CD14-positive monocyte (primary cell): ENCODE measurements around the gene KIF5C. TPM values are rescaled to one million over a fixed set of nuclear protein-coding genes. Genes with fewer than 3 reads are reported as not detected.

Experiments
- DNase-seq, 3 donors: peaks; one replicate each; pipeline ENCODE4 v3.0.0-alpha.2; 2011 to 2022
- H2AFZ ChIP-seq: 2 replicates; pipeline ENCODE4 v1.6.0; 2012; ENCODE audit warnings: mild to moderate bottlenecking, low read depth, low read length, inconsistent platforms; ENCODE audit not compliant: insufficient read depth, poor library complexity, severe bottlenecking
- H3K27ac ChIP-seq, 2 donors: 1 replicate in 1 of 2; 2 replicates in 1 of 2; pipeline ENCODE4 v1.5.1; 2012 to 2013; ENCODE audit warnings: low read length in 2 of 2, control low read depth in 1 of 2, inconsistent platforms in 1 of 2, low read depth in 1 of 2, mild to moderate bottlenecking in 1 of 2
- H3K27me3 ChIP-seq, 2 donors: one replicate each; pipeline versions ENCODE4 v1.6.0 to v1.6.1; 2011 to 2013; ENCODE audit warnings: low read length in 2 of 2; ENCODE audit not compliant: control insufficient read depth in 2 of 2, insufficient read depth in 2 of 2
- H3K36me3 ChIP-seq, 2 donors: replicated peaks in 1 of 2; 1 replicate in 1 of 2; 2 replicates in 1 of 2; pipeline versions ENCODE4 v1.5.1 to v1.6.1; 2012 to 2013; ENCODE audit warnings: low read length in 2 of 2, control low read depth in 1 of 2, inconsistent platforms in 1 of 2, mild to moderate bottlenecking in 1 of 2; ENCODE audit not compliant: insufficient read depth in 2 of 2, control insufficient read depth in 1 of 2
- H3K4me1 ChIP-seq, 2 donors: 1 replicate in 1 of 2; 2 replicates in 1 of 2; pipeline versions ENCODE4 v1.5.1 to v1.6.1; 2012 to 2013; ENCODE audit warnings: low read length in 2 of 2, control low read depth in 1 of 2, inconsistent platforms in 1 of 2, mild to moderate bottlenecking in 1 of 2, moderate library complexity in 1 of 2; ENCODE audit not compliant: insufficient read depth in 2 of 2, control insufficient read depth in 1 of 2
- H3K4me2 ChIP-seq: replicated peaks from 2 replicates; pipeline ENCODE3; 2012; ENCODE audit warnings: low read length, moderate library complexity, mild to moderate bottlenecking; ENCODE audit not compliant: poor library complexity, severe bottlenecking; ENCODE audit errors: extremely low read depth
- H3K4me3 ChIP-seq, 3 experiments: fragments of 200-600 bp in 1 of 3; sonication (generic) in 1 of 3; replicated peaks in 1 of 3; 1 replicate in 2 of 3; 2 replicates in 1 of 3; pipeline ENCODE4 v1.5.1; 2011 to 2013; ENCODE audit warnings: low read length in 3 of 3, mild to moderate bottlenecking in 3 of 3, control low read depth in 2 of 3, low read depth in 2 of 3, inconsistent platforms in 1 of 3, moderate library complexity in 1 of 3
- H3K79me2 ChIP-seq: 2 replicates; pipeline ENCODE4 v1.6.0; 2012; ENCODE audit warnings: mild to moderate bottlenecking, control low read depth, inconsistent platforms, low read length, moderate library complexity; ENCODE audit not compliant: insufficient read depth
- H3K9ac ChIP-seq: 2 replicates; pipeline ENCODE4 v1.6.0; 2017; ENCODE audit warnings: low read length, mild to moderate bottlenecking; ENCODE audit not compliant: insufficient read depth, poor library complexity, severe bottlenecking
- H3K9me3 ChIP-seq, 2 donors: replicated peaks in 1 of 2; 1 replicate in 1 of 2; 2 replicates in 1 of 2; pipeline versions ENCODE4 v1.5.1 to v1.6.1; 2012 to 2013; ENCODE audit warnings: low read length in 2 of 2, control low read depth in 1 of 2; ENCODE audit not compliant: control insufficient read depth in 1 of 2, insufficient read depth in 1 of 2
- H4K20me1 ChIP-seq: 2 replicates; pipeline ENCODE4 v1.6.0; 2012; ENCODE audit warnings: mild to moderate bottlenecking, low read length, control low read depth, moderate library complexity; ENCODE audit not compliant: insufficient read depth
- H3K27ac Mint-ChIP-seq, 7 donors: one replicate each; pipeline ENCODE4 v1.8.0; 2020; ENCODE audit warnings: mild to moderate bottlenecking in 7 of 7, mixed read lengths in 7 of 7, moderate library complexity in 6 of 7, inconsistent platforms in 2 of 7
- H3K27me3 Mint-ChIP-seq, 3 donors: one replicate each; pipeline ENCODE4 v1.8.0; 2021 to 2022; ENCODE audit warnings: low read depth in 3 of 3, mild to moderate bottlenecking in 3 of 3, mixed read lengths in 3 of 3, moderate library complexity in 3 of 3, inconsistent platforms in 1 of 3
- H3K36me3 Mint-ChIP-seq, 2 donors: one replicate each; pipeline ENCODE4 v1.8.0; 2020; ENCODE audit warnings: mixed read lengths in 2 of 2, inconsistent platforms in 1 of 2, mild to moderate bottlenecking in 1 of 2
- H3K4me1 Mint-ChIP-seq: one replicate; pipeline ENCODE4 v1.8.0; 2020; ENCODE audit warnings: mild to moderate bottlenecking, mixed read lengths
- H3K4me3 Mint-ChIP-seq, 2 donors: one replicate each; pipeline ENCODE4 v1.8.0; 2020; ENCODE audit warnings: mild to moderate bottlenecking in 2 of 2, mixed read lengths in 2 of 2, moderate library complexity in 1 of 2
- H3K9me3 Mint-ChIP-seq, 7 donors: one replicate each; pipeline ENCODE4 v1.8.0; 2020 to 2022; ENCODE audit warnings: mixed read lengths in 7 of 7, mild to moderate bottlenecking in 6 of 7, moderate library complexity in 6 of 7, inconsistent platforms in 2 of 7
- CTCF ChIP-seq: fragments of 200-600 bp; IDR thresholded peaks from one replicate; pipeline ENCODE4 v1.8.0; 2022; ENCODE audit warnings: antibody characterized with exemption, mild to moderate bottlenecking
- WGBS: methylation state at CpG from one replicate; pipeline ENCODE4 v1.1.5; 2013; ENCODE audit warnings: missing lambda C conversion rate; ENCODE audit not compliant: insufficient coverage; 5-methylcytosine and 5-hydroxymethylcytosine counted together
- intact Hi-C, 2 donors: fragments of 100-400 bp; cut with micrococcal nuclease; formaldehyde crosslinking; loops; one replicate each; pipeline versions ENCODE4 v1.15.0 to v1.15.1; 2023
- polyA plus RNA-seq, 3 donors: library from polyadenylated mRNA; depleted of rRNA in 1 of 3; unstranded in 2 of 3; stranded (reverse) in 1 of 3; fragments of 300-500 nt in 2 of 3; fragments of >200 nt in 1 of 3; fragmentation: Illumina TruSeq in 2 of 3; gene quantifications; 1 replicate in 2 of 3; 2 replicates in 1 of 3; pipeline ENCODE4 v1.2.3, GENCODE V29; 2012 to 2021

Gene KIF5C
- polyA plus RNA-seq, 3 donors = 0.04 TPM; not detected in 2

- no peak for TF ChIP-seq CTCF
- no peak overlapping the region for H3K9ac ChIP-seq
- peaks cover 0 to 1% of the 10 kb centered on the region in 2 donors for H3K36me3 Mint-ChIP-seq
- H3K9me3 Mint-ChIP-seq = peaks cover 7 to 14% (median 13%) of the 10 kb centered on the region in 7 donors
- peaks cover 0 to 19% of the 10 kb centered on the region in 2 donors for H3K9me3 ChIP-seq
- no peak overlapping the region for H3K4me3 Mint-ChIP-seq
- intact Hi-C loops = no loop called here
- peaks cover 11 to 14% (median 12%) of the 10 kb centered on the region in 3 donors for H3K27me3 Mint-ChIP-seq
- H3K27ac ChIP-seq = no peak overlapping the region
- no peaks in the 10 kb centered on the region for H3K4me1 Mint-ChIP-seq
- H3K27ac Mint-ChIP-seq = no peak overlapping the region
- H4K20me1 ChIP-seq = no peaks in the 10 kb centered on the region
- H3K4me1 ChIP-seq = no peaks in the 10 kb centered on the region
- no peak overlapping the region for H2AFZ ChIP-seq
- H3K36me3 ChIP-seq = no peaks in the 10 kb centered on the region
- peaks cover 7 to 14% of the 10 kb centered on the region in 2 donors for H3K27me3 ChIP-seq
- no peak overlapping the region for H3K4me2 ChIP-seq
- DNase-seq = no peak
- no peaks in the 10 kb centered on the region for H3K79me2 ChIP-seq
- H3K4me3 ChIP-seq = no peak overlapping the region
These were observed 18.9 kb downstream of the KIF5C start for GRCh38 chr2:148893906-148894305.

- DNase-seq = no peak
- 100% methylated on average over 2 of the region's 4 CpGs for WGBS
- Histone ChIP-seq H3K9me3 (peaks cover 0 to 14% of the 10 kb centered on the region in 2 donors), H3K9ac (no peak overlapping the region), H3K4me1 (no peaks in the 10 kb centered on the region), H3K27ac (no peak overlapping the region), H2AFZ (no peak overlapping the region), H3K27me3 (no peaks in the 10 kb centered on the region), H3K79me2 (no peaks in the 10 kb centered on the region), H3K4me3 (no peak overlapping the region), H4K20me1 (no peaks in the 10 kb centered on the region), H3K4me2 (no peak overlapping the region), H3K36me3 (no peaks in the 10 kb centered on the region)
- peaks cover 0 to 5% (median 2%) of the 10 kb centered on the region in 3 donors for H3K27me3 Mint-ChIP-seq
- H3K27ac Mint-ChIP-seq = no peak overlapping the region
- no peak for TF ChIP-seq CTCF
- peaks cover 7 to 14% (median 10%) of the 10 kb centered on the region in 7 donors for H3K9me3 Mint-ChIP-seq
- no peaks in the 10 kb centered on the region for H3K4me1 Mint-ChIP-seq
- no peak overlapping the region for H3K4me3 Mint-ChIP-seq
- no peaks in the 10 kb centered on the region for H3K36me3 Mint-ChIP-seq
- intact Hi-C loops = no loop called here
These were observed 21.1 kb downstream of the KIF5C start for GRCh38 chr2:148896136-148896535.
